Type B pancreatic cell (in vitro differentiated cells): ENCODE results near the gene ABTB2. TPM values are rescaled to one million over a fixed set of nuclear protein-coding genes. Genes with fewer than 3 reads are reported as not detected.

Source experiments
- DNase-seq: peaks from one replicate; pipeline ENCODE4 v3.0.0; 2021; ENCODE audit warnings: mixed read lengths; ENCODE audit not compliant: unreplicated experiment; ENCODE audit errors: extremely low spot score
- H3K27ac Mint-ChIP-seq: 2 replicates; pipeline ENCODE4 v1.8.0; 2021; ENCODE audit warnings: mild to moderate bottlenecking, mixed read lengths
- H3K27me3 Mint-ChIP-seq: 2 replicates; pipeline ENCODE4 v1.8.0; 2021; ENCODE audit warnings: mixed read lengths
- H3K36me3 Mint-ChIP-seq: 2 replicates; pipeline ENCODE4 v1.8.0; 2021; ENCODE audit warnings: mixed read lengths
- H3K4me1 Mint-ChIP-seq: one replicate; pipeline ENCODE4 v1.8.0; 2021; ENCODE audit warnings: mixed read lengths; ENCODE audit not compliant: unreplicated experiment
- H3K4me3 Mint-ChIP-seq: 2 replicates; pipeline ENCODE4 v1.8.0; 2021; ENCODE audit warnings: mild to moderate bottlenecking, mixed read lengths
- H3K9me3 Mint-ChIP-seq: 2 replicates; pipeline ENCODE4 v1.8.0; 2021; ENCODE audit warnings: mixed read lengths
- CTCF ChIP-seq: fragments of 200-600 bp; sonication (generic); conservative IDR thresholded peaks from 2 replicates; pipeline ENCODE4 v1.5.0; 2021; ENCODE audit warnings: antibody characterized with exemption, mild to moderate bottlenecking
- total RNA-seq: library from RNA; stranded (reverse); gene quantifications from 2 replicates; pipeline ENCODE4 v1.2.1, GENCODE V29; 2021; ENCODE audit warnings: low replicate concordance

ABTB2 gene
- total RNA-seq, 1 donor from 2014 or later = 13.5 TPM

GRCh38 chr11:34160049-34160721 is 197.6 kb downstream of the ABTB2 start:
- H3K27ac Mint-ChIP-seq = no peak overlapping the region
- TF ChIP-seq CTCF = no peak
- H3K4me1 Mint-ChIP-seq = no peaks in the 10 kb centered on the region
- DNase-seq = no peak
- H3K9me3 Mint-ChIP-seq = no peaks in the 10 kb centered on the region
- no peaks in the 10 kb centered on the region for H3K27me3 Mint-ChIP-seq
- peaks cover 6% of the 10 kb centered on the region for H3K36me3 Mint-ChIP-seq
- H3K4me3 Mint-ChIP-seq = no peak overlapping the region

- no peak for TF ChIP-seq CTCF
- Mint-ChIP-seq H3K4me3 (no peak overlapping the region), H3K4me1 (no peaks in the 10 kb centered on the region), H3K27ac (no peak overlapping the region), H3K27me3 (no peaks in the 10 kb centered on the region), H3K9me3 (no peaks in the 10 kb centered on the region), H3K36me3 (peaks cover 6% of the 10 kb centered on the region)
- no peak for DNase-seq
Observed at GRCh38 chr11:34158661-34159060, 199.1 kb downstream of the ABTB2 start.

GRCh38 chr11:34157163-34157562 is 200.6 kb downstream of the ABTB2 start:
- H3K36me3 Mint-ChIP-seq = peaks cover 11% of the 10 kb centered on the region
- no peak for TF ChIP-seq CTCF

GRCh38 chr11:34155757-34156062 is 202.1 kb downstream of the ABTB2 start:
- no peak for DNase-seq
- no peak for TF ChIP-seq CTCF
- H3K9me3 Mint-ChIP-seq = no peaks in the 10 kb centered on the region
- H3K27me3 Mint-ChIP-seq = no peaks in the 10 kb centered on the region
- H3K36me3 Mint-ChIP-seq = peaks cover 11% of the 10 kb centered on the region
- H3K4me3 Mint-ChIP-seq = no peak overlapping the region
- peaks cover 7% of the 10 kb centered on the region for H3K4me1 Mint-ChIP-seq
- H3K27ac Mint-ChIP-seq = no peak overlapping the region

More at GRCh38 chr11:34157163-34157562, 200.6 kb downstream of the ABTB2 start:
- Mint-ChIP-seq H3K27ac (no peak overlapping the region), H3K4me1 (no peaks in the 10 kb centered on the region), H3K4me3 (no peak overlapping the region), H3K9me3 (no peaks in the 10 kb centered on the region), H3K27me3 (no peaks in the 10 kb centered on the region)
- DNase-seq = no peak

GRCh38 chr11:34155057-34155756 is 202.6 kb downstream of the ABTB2 start:
- Mint-ChIP-seq H3K4me3 (no peak overlapping the region), H3K4me1 (peaks cover 12% of the 10 kb centered on the region), H3K36me3 (peaks cover 10% of the 10 kb centered on the region), H3K27me3 (no peaks in the 10 kb centered on the region), H3K9me3 (no peaks in the 10 kb centered on the region), H3K27ac (no peak overlapping the region)
- DNase-seq = no peak
- TF ChIP-seq CTCF = no peak
